NCI-H1417 treated with DMSO at 0.1 percent for 48 hours (cell line): ENCODE results near the gene ENPP3.
A peak's percentile ranks its signal among the peaks of the same experiment; 100 is the strongest.

Experiments used
- DNase-seq: peaks from one replicate; lab custom pipeline; 2025; lab: John Stamatoyannopoulos, UW

ENPP3 gene

DNA sequence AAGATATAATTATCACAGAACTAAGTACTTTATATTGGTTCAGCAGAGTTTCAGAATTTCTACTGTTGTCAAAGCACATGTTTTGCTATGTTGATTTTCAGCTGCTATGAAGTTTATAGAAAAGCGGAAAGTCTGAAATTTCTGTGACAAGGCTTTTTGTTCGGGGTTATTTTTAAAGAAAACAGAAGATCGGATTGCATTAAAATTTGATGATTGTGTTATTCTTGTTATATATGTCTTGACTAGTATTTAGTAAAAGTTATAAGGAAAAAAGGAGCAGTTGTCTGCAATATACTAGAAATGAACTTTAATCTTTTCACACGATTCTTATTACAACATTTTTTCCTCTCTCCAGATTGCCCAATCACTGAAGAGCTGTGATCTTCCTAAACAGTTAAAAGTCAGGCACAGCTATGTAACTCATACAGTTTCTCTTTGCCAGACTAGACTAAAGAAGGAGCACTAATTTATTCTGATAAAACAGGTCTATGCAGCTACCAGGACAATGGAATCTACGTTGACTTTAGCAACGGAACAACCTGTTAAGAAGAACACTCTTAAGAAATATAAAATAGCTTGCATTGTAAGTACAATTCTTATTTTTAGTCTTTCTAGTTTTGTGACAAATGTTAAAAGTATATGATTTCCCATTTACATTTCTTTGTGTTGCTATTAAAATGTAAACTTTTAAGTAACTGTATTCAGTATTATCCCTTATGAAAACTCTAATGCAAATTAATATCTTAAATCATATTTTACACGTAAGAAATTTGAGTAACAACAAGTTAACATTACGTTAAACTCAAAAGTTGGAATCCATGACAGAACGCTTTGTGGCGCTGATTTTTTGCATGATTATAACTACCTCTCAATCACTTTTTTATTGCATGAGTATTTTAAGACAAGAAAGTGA, at the start of gene ENPP3:
Gene ENPP3, plus strand, starts transcription at position 423 of the 913 bp plus-strand sequence. Its CDS starts 83 bp downstream, at position 506.
- DNase-seq, result no peak

DNA sequence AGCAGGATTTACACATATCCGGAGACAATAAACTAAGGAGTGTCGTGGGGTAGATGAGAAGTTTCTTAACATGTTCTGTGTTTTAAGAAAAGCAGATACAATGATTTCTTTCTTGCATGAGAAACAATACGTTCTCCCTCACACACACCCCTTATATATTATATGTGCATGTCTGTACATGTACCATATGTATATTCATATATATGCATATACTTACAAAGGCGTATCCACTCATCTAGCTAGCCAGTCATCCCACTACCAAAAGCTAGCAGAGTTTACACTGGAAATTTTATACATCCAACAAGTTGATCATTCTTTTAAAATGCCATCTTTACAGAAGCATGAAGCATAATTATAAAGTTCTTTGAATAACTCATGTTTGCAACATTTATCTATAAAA, 49.2 kb upstream of the ENPP3 start:
- no peak for DNase-seq

DNA sequence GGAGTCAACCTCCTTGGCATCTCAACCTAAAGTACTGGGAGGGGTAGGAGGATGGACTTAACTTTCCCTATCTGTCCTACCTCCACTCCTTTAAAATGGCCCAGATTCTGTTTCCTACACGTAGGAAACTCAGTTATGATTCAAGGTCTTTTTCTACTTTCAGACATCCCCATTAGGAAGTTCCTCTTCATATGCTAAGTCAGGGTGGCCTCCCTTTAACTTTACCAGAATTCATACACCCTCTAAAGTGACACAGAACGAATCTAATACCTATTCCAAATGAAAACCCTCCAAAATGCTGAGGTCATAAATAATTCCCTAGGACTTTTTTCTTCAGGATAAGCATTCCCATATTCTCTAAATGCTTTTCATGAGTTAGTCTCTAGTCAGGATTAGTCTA, 48.5 kb upstream of the ENPP3 start:
- no peak for DNase-seq

DNA sequence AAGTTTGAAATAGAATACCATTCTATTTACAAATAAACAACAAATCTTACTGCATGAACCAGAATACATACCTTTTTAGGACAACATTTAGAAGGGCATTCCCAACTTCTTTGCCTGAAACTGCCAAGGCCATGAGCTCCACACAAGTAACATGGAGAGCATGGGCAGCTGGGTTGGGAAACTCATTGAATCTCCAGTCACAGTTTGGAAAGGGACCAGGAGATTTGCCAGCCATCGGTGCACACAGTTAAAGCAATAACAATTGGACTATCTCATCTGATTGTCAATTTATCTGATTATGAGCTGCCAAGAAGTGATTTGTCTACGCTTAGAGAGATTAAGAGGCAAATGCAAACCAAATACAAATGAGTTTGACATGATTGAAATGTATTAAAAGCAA, 44.2 kb upstream of the ENPP3 start:
- no peak for DNase-seq

DNA sequence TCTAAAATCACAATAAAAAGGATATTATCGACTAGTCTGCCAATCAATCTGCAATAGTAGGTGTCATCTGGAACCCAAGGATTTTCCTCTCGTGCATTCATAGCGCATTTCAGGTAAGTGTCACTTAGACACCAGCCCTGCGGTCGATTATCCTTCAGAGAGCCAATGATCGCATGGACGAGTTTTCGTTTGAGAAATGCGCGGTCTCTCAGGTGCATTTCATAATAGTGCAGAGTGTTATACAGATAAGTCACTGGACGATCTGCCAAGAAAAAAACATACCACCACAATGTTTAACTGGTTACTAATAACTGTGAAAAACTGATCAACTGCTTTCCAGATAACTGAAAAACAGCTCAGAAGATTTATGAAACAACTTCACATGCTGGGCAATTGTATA, 43.0 kb upstream of the ENPP3 start:
- DNase-seq, result no peak

DNA sequence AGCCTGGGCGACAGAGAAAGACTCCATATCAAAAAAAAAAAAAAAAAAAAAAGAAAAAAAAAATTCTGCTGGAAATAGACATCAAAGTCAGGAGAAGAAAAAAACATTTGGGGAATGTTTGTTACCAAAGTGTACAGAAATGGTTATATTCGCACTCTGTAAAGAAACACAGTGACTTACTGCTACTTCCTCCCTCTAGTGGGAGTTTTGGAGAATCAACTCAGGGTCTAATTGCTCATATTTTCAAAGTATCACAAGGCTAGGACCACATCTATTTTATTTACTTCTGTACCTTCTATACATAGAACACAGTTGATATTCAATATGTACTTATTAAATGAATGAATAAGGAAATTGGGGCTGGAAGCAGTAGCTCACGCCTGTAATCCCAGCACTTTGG, 39.7 kb upstream of the ENPP3 start:
- DNase-seq, result no peak

DNA sequence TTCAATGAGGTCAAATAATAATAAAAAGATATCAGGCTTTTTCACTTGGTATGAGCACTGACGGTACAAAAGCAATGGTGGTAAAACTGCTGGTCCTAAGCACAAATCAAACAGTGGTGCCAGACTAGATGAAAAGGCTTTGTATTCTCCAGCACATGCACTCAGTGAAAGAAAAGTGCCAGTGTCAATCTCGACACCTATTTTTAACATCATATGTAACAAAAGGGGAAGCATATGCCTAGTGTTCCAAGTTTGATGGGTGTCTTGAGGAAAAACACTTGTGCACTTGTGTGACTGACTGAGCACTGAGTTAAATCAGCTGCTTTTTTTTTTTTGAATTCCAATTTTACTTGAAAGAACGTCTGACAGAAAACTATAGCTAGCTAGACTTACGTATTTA, 36.4 kb upstream of the ENPP3 start:
- DNase-seq, result no peak

DNA sequence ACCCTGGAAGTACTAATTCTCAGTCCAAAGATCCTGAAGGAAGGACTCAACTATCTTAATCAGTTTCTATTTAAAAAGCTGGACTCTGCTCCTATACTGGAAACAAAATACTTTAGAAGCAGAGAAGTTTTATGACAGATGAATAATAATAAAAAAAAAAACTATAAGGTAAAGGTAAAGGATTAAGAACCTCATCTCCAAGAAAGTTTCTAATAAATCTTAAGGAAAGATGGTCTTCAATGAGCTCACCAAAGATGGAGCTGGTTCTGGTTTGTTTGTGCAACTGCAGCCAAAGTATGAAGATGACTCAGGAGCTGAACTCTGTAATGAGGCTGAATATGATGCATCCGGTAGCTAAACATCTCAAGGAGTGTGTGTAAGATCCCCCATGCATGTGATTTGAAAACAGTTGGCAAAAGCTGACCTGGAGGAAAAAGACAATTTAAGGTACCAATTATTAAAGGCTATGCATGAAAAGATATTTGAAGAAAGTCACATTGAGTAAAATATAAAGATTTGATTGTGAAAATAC, 34.3 kb upstream of the ENPP3 start:
- DNase-seq, result no peak

DNA sequence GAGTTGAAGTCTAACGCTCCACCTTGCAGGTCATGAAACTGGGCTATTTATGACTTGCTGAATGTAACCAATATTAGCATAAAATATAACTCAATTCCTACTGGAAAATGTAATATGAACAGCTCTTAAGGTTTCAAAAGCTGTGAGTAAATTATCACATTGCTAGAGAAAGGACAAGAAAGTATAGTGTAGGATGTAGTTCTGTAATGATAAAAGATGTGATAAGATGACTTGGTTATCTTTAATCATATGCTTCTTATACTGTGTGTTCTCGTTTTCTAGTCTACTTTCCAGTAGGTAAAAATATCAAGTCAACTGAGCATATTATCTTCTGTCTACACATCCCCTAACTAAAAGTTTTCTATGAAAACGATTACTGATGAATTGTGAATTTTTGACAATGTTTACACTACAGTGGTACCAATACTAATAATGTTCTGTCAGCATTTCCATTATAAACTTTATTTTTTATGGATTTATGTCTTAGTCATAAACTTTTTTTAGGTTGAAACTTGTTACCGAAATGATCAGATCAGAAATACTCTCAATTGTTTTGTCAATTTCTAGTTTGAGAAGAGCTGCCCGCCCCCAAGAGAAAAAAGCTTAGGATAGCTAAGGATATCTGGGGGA, 23.7 kb upstream of the ENPP3 start:
- no peak for DNase-seq

DNA sequence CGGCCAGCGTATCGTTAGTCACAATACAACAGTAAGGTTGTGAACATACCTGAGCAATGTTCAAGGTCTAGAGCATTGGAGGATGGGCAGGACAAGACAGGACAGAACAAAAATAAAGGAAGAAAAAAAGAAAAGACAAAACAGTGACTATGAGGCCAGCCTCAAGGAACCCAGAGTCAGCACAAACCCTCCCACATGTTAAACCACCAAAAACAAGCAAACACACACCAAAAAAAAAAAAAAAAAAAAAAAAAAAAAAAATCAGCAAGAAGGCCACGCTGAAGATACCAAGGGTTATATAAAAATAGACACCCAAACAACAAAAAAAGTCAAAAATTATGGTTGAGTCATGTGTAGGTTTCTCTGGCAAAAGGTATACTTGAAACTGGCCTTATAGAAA, 21.8 kb upstream of the ENPP3 start:
- DNase-seq, result no peak

DNA sequence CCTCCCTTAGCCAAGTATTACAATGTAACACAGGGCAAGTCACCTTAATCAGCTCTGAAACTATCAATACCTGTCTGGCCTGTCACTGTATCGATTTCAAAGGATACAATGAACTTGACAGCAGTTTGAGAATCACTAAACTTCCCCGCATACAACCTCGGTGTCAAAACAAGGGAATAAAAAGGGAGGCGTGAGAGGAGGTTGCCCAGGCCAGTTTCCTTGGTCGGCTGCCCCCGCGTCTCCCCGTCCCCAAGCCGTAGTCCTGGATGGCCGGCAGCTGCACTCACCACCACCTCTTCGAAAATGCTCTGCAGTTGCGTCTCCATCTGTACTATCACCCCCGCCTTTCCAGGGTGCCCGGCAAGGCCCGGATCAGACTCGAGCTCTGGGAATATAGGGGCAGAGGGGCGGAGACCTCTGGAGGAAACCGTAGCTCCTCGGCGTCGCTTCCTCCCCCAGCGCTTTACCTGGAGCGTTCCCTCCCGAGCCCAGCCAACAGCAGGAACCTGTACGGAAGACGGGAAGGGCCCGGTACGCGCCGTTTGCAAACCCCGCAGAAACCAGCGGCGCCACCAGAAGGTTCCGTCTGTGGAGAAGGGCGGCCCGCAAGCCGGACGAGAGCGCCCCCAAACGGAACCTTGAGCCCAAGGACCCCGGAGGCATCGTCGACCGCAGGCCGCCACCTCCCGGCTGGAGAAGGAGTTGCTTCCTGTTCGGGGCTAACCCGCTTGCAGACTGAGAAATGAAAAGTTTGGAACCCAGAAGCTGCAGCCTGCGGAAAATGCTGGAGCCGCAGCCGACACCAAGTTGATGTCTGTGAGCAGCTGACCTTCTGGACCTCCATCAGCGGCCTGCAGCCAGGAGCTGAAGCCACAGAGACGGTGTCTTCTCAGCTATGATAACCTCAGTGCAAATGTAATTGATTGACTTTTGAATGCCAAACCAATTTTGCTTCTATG, 9.1 kb upstream of the ENPP3 start, which contains the start of gene MED23:
Gene MED23, minus strand, starts transcription at position 519 of the 959 bp plus-strand sequence. Its CDS starts 193 bp downstream, at position 326.
- peak; percentile 87 for DNase-seq

DNA sequence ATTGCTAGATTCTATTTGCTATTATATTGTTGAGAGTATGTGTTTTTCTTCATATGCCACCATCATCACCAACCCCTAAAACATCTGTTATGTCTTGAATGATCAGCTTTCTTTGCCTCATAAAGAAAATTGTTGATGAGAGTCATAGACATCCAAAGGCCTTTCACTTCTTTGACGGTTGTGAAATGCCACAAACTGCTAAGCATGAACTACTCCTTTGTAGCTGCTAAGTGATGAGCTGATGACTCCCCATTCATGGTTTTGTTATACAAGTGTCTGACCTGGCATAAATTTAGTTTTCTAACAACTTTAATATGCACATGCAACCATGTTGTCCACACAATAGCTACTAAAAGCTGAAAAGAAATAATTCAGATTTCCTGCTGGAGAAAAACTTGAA, 8.4 kb upstream of the ENPP3 start:
- no peak for DNase-seq

DNA sequence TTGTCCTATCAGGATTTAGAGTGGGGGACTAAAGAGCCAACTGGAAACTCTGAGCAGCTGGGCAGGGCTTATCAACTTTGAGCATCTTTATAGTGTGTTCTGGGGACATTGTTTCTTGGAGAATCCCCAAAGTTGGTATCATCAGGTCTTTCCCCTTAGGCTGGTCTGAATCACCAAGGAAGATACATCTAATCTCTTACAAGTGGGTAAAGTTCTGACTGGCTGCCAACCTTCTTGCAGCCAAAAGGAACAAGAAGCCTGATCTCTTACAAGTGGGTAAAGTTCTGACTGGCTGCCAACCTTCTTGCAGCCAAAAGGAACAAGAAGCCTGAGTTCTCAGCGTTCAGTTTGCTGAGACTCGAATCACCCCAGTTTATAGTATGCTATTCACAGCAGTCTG, 7.5 kb upstream of the ENPP3 start:
- no peak for DNase-seq

DNA sequence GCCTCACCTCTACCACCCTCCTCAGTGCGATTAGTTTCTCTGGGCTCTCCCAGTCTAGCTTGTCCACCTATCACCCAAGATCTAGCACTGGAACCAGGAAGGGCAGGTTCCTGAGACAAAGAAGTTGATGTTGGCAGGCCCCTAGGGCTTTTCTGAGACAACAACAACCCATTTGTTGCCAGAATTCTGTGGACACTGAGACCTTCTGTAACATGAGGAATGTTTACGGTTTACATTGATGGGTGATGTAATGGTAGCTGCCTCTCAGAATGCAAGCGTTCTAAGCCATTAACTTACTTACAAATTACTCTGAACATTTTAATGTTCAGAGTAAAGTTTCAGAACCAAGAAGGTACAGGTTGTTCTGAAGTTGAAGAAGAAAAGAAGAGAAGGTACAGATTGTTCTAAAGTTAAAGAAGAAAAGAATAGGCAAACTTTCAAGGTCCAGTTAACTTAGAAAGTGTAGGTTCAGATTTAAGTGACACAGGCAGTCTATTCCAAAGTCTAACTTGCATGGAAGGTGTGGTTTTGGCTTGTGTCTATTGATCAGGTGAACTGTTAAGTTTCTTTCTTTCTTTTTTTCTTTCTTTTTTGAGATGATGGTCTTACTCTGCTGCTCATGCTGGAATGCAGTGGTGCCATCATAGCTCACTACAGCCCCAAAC, 5.3 kb upstream of the ENPP3 start:
- DNase-seq, result no peak

DNA sequence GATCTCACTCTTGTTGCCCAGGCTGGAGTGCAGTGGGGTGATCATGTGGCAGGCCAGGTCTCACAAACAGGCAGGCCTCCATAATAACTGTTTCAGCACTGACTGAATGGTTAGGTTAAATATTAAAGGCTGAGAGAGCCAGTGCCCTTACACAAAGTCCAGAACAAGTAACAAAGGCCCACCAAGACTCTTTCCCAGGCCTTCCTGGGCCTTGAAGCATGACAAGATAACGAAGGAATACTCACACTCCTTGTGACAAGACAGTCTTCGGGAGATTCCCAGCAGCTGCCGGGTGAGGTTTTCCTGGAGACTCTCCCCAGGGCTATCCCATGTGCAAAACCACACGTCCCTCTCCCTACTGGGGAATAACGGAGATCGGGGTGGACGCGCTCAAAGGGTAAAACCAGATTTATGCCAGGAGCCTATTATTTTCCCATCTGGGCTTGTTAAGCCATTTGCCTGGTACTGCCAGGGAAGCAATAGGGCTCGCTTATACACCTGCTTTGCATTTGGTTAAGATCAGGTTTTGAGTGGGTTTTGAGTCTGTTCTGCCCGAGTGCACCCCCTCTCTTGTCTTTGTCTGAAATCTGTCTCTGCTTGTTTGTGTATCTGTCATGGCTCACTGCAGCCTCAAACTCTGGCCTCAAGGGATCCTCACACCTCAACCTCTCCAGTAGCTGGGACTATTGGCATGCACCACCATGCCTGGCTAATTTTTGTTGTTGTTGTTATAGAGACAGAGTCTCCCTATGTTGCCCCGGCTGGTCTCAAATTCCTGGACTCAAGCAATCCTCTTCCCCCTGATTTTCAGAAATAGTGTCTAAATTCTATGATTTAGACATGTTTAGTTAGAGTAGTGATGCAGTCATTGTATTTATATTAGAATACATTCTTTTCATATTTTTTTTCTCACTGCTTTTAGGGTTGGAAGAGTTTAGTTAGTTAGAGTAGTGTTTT, 1.4 kb upstream of the ENPP3 start:
- no peak for DNase-seq

DNA sequence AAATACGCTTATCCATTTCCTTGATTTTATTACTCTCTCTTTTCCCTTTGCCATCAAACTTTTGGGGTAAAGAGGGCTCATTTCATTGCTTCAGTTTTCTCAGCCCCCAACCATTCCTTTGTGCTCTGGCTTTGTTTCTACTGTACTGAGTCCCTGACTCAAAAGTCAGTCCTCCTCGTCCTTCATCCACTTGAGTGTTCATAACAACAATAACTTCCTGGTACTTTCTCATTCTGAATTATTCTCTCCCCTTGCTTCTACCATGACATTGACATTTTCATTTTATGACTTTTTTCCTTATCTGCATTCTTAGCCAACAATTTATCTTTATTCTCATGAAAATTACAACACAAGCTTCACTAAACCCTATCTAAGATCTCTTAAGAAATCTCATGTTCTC, 911 bp downstream of the ENPP3 start:
- no peak for DNase-seq

DNA sequence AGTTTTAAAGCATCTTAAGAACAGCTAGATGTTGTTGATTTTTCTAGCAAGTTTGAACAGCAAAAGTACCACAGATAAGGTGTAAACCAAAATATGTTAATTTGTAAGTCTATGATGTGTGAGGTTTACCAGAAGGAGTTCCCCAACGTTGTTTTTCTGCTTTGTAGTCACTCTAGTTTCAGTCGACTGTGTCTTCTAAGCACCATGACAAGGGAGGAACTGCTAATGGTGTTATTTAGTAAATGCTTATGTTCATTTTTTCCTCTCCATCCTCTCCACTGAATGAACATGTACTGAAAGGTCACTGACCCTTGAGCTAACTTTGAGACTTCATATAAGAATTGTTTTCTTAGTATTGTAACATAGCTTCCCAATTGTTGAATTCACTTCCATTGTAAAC, 3.0 kb downstream of the ENPP3 start:
- no peak for DNase-seq

DNA sequence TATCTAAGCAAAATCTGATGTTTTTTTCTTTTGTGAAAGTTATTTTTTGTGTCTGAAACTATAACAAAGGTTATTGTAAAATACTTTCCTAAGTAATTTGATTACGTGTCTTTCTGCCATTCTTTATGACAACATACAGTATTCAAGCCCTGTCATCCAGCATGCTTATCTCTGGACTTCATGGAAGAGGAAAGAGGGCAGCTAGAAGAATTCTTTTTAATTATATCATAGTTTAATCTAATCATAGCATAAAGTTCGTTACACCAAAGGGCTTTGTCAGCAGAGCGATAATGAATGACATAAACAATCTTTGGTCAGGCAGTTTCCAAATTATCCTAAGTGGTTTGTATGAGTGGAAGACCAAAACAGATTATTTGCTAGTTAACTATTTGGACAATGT, 3.5 kb downstream of the ENPP3 start:
- DNase-seq, result no peak

DNA sequence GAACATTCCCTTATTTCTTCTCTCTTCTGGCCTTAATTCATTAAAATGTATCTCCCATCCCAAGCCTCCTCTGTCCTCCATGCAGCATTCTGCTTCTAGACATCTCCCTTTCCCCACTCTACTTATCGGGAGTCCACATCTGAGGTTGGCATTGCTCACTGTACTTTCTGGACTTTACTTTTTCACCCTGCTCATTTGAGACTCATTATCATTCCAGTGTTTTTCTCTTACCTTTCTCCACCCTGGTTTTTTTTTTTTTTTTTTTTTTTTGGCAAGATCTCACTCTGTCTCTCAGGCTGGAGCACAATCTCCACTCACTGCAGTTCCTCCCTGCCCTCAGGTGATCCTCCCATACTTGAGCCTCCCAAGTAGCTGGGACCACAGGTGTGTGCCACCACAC, 4.5 kb downstream of the ENPP3 start:
- DNase-seq, result no peak

DNA sequence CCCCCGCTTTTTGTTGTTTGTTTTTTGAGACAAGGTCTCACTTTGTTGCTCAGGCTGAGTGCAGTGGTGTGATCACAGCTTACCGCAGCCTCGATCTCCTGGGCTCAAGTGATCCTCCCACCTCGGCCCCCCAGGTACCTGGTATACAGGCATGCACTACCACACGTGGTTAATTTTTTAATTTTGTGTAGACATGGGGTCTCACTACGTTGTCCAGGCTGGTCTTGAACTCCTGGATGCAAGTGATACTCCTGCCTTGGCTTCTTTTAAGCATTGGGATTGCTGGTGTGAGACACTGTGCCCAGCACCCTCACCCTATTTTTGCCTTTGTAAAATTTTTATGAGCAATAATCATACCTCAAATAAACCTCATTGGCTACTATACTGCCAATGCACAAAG, 5.5 kb downstream of the ENPP3 start:
- DNase-seq, result no peak
